DOHH2 (cell line): ENCODE results near the gene SOX5.
"Not testable (repeated sequence)": the region's sequence is repeated elsewhere in the genome, so short reads cannot be mapped to it uniquely, and the experiment has no call there.

ENCODE experiments used
- CTCF ChIP-seq: fragments of 200-600 bp; sonication (generic); IDR thresholded peaks from one replicate; pipeline ENCODE4 v1.5.1; 2014; ENCODE audit warnings: antibody characterized with exemption, mild to moderate bottlenecking, low read depth, low read length; ENCODE audit not compliant: poor library complexity, severe bottlenecking
- EZH2phosphoT487 ChIP-seq: fragments of 200-600 bp; sonication (generic); IDR thresholded peaks from 2 replicates; pipeline ENCODE4 v1.6.1; 2017; ENCODE audit warnings: borderline replicate concordance, mild to moderate bottlenecking, antibody characterized with exemption, low read length, moderate library complexity, mixed read lengths

GRCh38 chr12:23519444-23519843, 430.0 kb downstream of the SOX5 start:
- TF ChIP-seq CTCF, EZH2phosphoT487: not testable (repeated sequence)
